Measurements from ENCODE around the gene NGB.
"Not testable (repeated sequence)": the region's sequence is repeated elsewhere in the genome, so short reads cannot be mapped to it uniquely, and the experiment has no call there.

The NGB gene

GRCh38 chr14:77296155-77296554 lies 25.1 kb upstream of the NGB start:
- H3K4me3 ChIP-seq (ENCODE audit: low read length in 2 of 2) = no peak overlapping the region
- peaks cover under 1% of the 10 kb centered on the region for H3K4me1 ChIP-seq (ENCODE audit: control insufficient read depth, insufficient read depth, low read length)
- peaks cover 36% of the 10 kb centered on the region in 2 donors for H3K36me3 ChIP-seq (ENCODE audit: control insufficient read depth in 2 of 2, insufficient read depth in 2 of 2, low read length in 2 of 2)
- no peaks in the 10 kb centered on the region for H3K9me3 ChIP-seq (ENCODE audit: control insufficient read depth in 2 of 2, low read length in 2 of 2)
- H3K27me3 ChIP-seq (ENCODE audit: control insufficient read depth in 1 of 2, insufficient read depth in 2 of 2, low read length in 2 of 2) = no peaks in the 10 kb centered on the region
- H3K9ac ChIP-seq (ENCODE audit: low read length in 2 of 2) = no peak overlapping the region
- H3K27ac ChIP-seq (ENCODE audit: low read length) = no peak overlapping the region

- no peaks in the 10 kb centered on the region for H3K4me1 ChIP-seq (ENCODE audit: control insufficient read depth, insufficient read depth, low read length)
- H3K36me3 ChIP-seq (ENCODE audit: control insufficient read depth in 2 of 2, insufficient read depth in 2 of 2, low read length in 2 of 2) = peaks cover 39% of the 10 kb centered on the region in 2 donors
- no peak overlapping the region for H3K9ac ChIP-seq (ENCODE audit: low read length in 2 of 2)
- no peak overlapping the region for H3K4me3 ChIP-seq (ENCODE audit: low read length in 2 of 2)
- H3K27ac ChIP-seq (ENCODE audit: low read length) = no peak overlapping the region
- no peaks in the 10 kb centered on the region for H3K9me3 ChIP-seq (ENCODE audit: control insufficient read depth in 2 of 2, low read length in 2 of 2)
- H3K27me3 ChIP-seq (ENCODE audit: control insufficient read depth in 1 of 2, insufficient read depth in 2 of 2, low read length in 2 of 2) = no peaks in the 10 kb centered on the region
Measured at GRCh38 chr14:77290705-77291104, 19.7 kb upstream of the NGB start.

GRCh38 chr14:77286576-77286975 lies 15.6 kb upstream of the NGB start:
- no peaks in the 10 kb centered on the region for H3K9me3 ChIP-seq (ENCODE audit: control insufficient read depth in 2 of 2, low read length in 2 of 2)
- no peak overlapping the region for H3K9ac ChIP-seq (ENCODE audit: low read length in 2 of 2)
- peaks cover 54 to 57% of the 10 kb centered on the region in 2 donors for H3K36me3 ChIP-seq (ENCODE audit: control insufficient read depth in 2 of 2, insufficient read depth in 2 of 2, low read length in 2 of 2)
- no peak overlapping the region for H3K27ac ChIP-seq (ENCODE audit: low read length)
- no peaks in the 10 kb centered on the region for H3K4me1 ChIP-seq (ENCODE audit: control insufficient read depth, insufficient read depth, low read length)
- no peaks in the 10 kb centered on the region for H3K27me3 ChIP-seq (ENCODE audit: control insufficient read depth in 1 of 2, insufficient read depth in 2 of 2, low read length in 2 of 2)
- H3K4me3 ChIP-seq (ENCODE audit: low read length in 2 of 2) = no peak overlapping the region

GRCh38 chr14:77284466-77284865 lies 13.5 kb upstream of the NGB start:
- no peaks in the 10 kb centered on the region for H3K9me3 ChIP-seq (ENCODE audit: control insufficient read depth in 2 of 2, low read length in 2 of 2)
- no peak overlapping the region for H3K9ac ChIP-seq (ENCODE audit: low read length in 2 of 2)
- no peak overlapping the region for H3K27ac ChIP-seq (ENCODE audit: low read length)
- H3K27me3 ChIP-seq (ENCODE audit: control insufficient read depth in 1 of 2, insufficient read depth in 2 of 2, low read length in 2 of 2) = no peaks in the 10 kb centered on the region
- H3K36me3 ChIP-seq (ENCODE audit: control insufficient read depth in 2 of 2, insufficient read depth in 2 of 2, low read length in 2 of 2) = peaks cover 47 to 56% of the 10 kb centered on the region in 2 donors
- H3K4me3 ChIP-seq (ENCODE audit: low read length in 2 of 2) = no peak overlapping the region
- no peaks in the 10 kb centered on the region for H3K4me1 ChIP-seq (ENCODE audit: control insufficient read depth, insufficient read depth, low read length)

- H3K27ac ChIP-seq (ENCODE audit: low read length) = no peak overlapping the region
- no peak overlapping the region for H3K9ac ChIP-seq (ENCODE audit: low read length in 2 of 2)
- no peaks in the 10 kb centered on the region for H3K27me3 ChIP-seq (ENCODE audit: control insufficient read depth in 1 of 2, insufficient read depth in 2 of 2, low read length in 2 of 2)
- peaks cover 47 to 59% of the 10 kb centered on the region in 2 donors for H3K36me3 ChIP-seq (ENCODE audit: control insufficient read depth in 2 of 2, insufficient read depth in 2 of 2, low read length in 2 of 2)
- H3K9me3 ChIP-seq (ENCODE audit: control insufficient read depth in 2 of 2, low read length in 2 of 2) = no peaks in the 10 kb centered on the region
- no peak overlapping the region for H3K4me3 ChIP-seq (ENCODE audit: low read length in 2 of 2)
- no peaks in the 10 kb centered on the region for H3K4me1 ChIP-seq (ENCODE audit: control insufficient read depth, insufficient read depth, low read length)
Measured at GRCh38 chr14:77284066-77284465, 13.1 kb upstream of the NGB start.

- H3K27ac ChIP-seq (ENCODE audit: low read length) = no peak overlapping the region
- H3K9me3 ChIP-seq (ENCODE audit: control insufficient read depth in 2 of 2, low read length in 2 of 2) = no peaks in the 10 kb centered on the region
- H3K36me3 ChIP-seq (ENCODE audit: control insufficient read depth in 2 of 2, insufficient read depth in 2 of 2, low read length in 2 of 2) = peaks cover 53 to 62% of the 10 kb centered on the region in 2 donors
- H3K4me3 ChIP-seq (ENCODE audit: low read length in 2 of 2) = no peak overlapping the region
- H3K9ac ChIP-seq (ENCODE audit: low read length in 2 of 2) = no peak overlapping the region
- no peaks in the 10 kb centered on the region for H3K4me1 ChIP-seq (ENCODE audit: control insufficient read depth, insufficient read depth, low read length)
- H3K27me3 ChIP-seq (ENCODE audit: control insufficient read depth in 1 of 2, insufficient read depth in 2 of 2, low read length in 2 of 2) = no peaks in the 10 kb centered on the region
Measured at GRCh38 chr14:77281852-77282410, 10.9 kb upstream of the NGB start.

- H3K9me3 ChIP-seq (ENCODE audit: control insufficient read depth in 2 of 2, low read length in 2 of 2); H3K9ac ChIP-seq (ENCODE audit: low read length in 2 of 2); H3K27ac ChIP-seq (ENCODE audit: low read length); H3K4me3 ChIP-seq (ENCODE audit: low read length in 2 of 2); H3K4me1 ChIP-seq (ENCODE audit: control insufficient read depth, insufficient read depth, low read length); H3K27me3 ChIP-seq (ENCODE audit: control insufficient read depth in 1 of 2, insufficient read depth in 2 of 2, low read length in 2 of 2): not testable (repeated sequence)
- peaks cover 42 to 56% of the 10 kb centered on the region in 2 donors for H3K36me3 ChIP-seq (ENCODE audit: control insufficient read depth in 2 of 2, insufficient read depth in 2 of 2, low read length in 2 of 2)
Measured at GRCh38 chr14:77280921-77281320, 9.9 kb upstream of the NGB start.

- Histone ChIP-seq H3K36me3 (ENCODE audit: control insufficient read depth in 2 of 2, insufficient read depth in 2 of 2, low read length in 2 of 2) (peaks cover 33 to 48% of the 10 kb centered on the region in 2 donors), H3K4me3 (ENCODE audit: low read length in 2 of 2) (no peak overlapping the region), H3K27me3 (ENCODE audit: control insufficient read depth in 1 of 2, insufficient read depth in 2 of 2, low read length in 2 of 2) (no peaks in the 10 kb centered on the region), H3K27ac (ENCODE audit: low read length) (no peak overlapping the region), H3K4me1 (ENCODE audit: control insufficient read depth, insufficient read depth, low read length) (no peaks in the 10 kb centered on the region), H3K9me3 (ENCODE audit: control insufficient read depth in 2 of 2, low read length in 2 of 2) (no peaks in the 10 kb centered on the region), H3K9ac (ENCODE audit: low read length in 2 of 2) (no peak overlapping the region)
Measured at GRCh38 chr14:77279719-77280118, 8.7 kb upstream of the NGB start.

GRCh38 chr14:77278461-77279230 lies 7.6 kb upstream of the NGB start:
- Histone ChIP-seq H3K36me3 (ENCODE audit: control insufficient read depth in 2 of 2, insufficient read depth in 2 of 2, low read length in 2 of 2) (peaks cover 28 to 38% of the 10 kb centered on the region in 2 donors), H3K27ac (ENCODE audit: low read length) (no peak overlapping the region), H3K9ac (ENCODE audit: low read length in 2 of 2) (no peak overlapping the region), H3K4me1 (ENCODE audit: control insufficient read depth, insufficient read depth, low read length) (no peaks in the 10 kb centered on the region), H3K4me3 (ENCODE audit: low read length in 2 of 2) (no peak overlapping the region), H3K27me3 (ENCODE audit: control insufficient read depth in 1 of 2, insufficient read depth in 2 of 2, low read length in 2 of 2) (no peaks in the 10 kb centered on the region), H3K9me3 (ENCODE audit: control insufficient read depth in 2 of 2, low read length in 2 of 2) (peaks cover 0 to 2% of the 10 kb centered on the region in 2 donors)

- Histone ChIP-seq H3K36me3 (ENCODE audit: control insufficient read depth in 2 of 2, insufficient read depth in 2 of 2, low read length in 2 of 2) (peaks cover 12 to 29% of the 10 kb centered on the region in 2 donors), H3K27ac (ENCODE audit: low read length) (no peak overlapping the region), H3K9me3 (ENCODE audit: control insufficient read depth in 2 of 2, low read length in 2 of 2) (peaks cover 0 to 7% of the 10 kb centered on the region in 2 donors), H3K4me3 (ENCODE audit: low read length in 2 of 2) (no peak overlapping the region), H3K27me3 (ENCODE audit: control insufficient read depth in 1 of 2, insufficient read depth in 2 of 2, low read length in 2 of 2) (peaks cover 5 to 7% of the 10 kb centered on the region in 2 donors), H3K9ac (ENCODE audit: low read length in 2 of 2) (no peak overlapping the region), H3K4me1 (ENCODE audit: control insufficient read depth, insufficient read depth, low read length) (no peaks in the 10 kb centered on the region)
Measured at GRCh38 chr14:77276959-77277358, 6.0 kb upstream of the NGB start.

- Histone ChIP-seq H3K9ac (ENCODE audit: low read length in 2 of 2) (no peak overlapping the region), H3K9me3 (ENCODE audit: control insufficient read depth in 2 of 2, low read length in 2 of 2) (peaks cover 0 to 7% of the 10 kb centered on the region in 2 donors), H3K4me3 (ENCODE audit: low read length in 2 of 2) (no peak overlapping the region)
Measured at GRCh38 chr14:77276295-77276935, 5.4 kb upstream of the NGB start.

More at GRCh38 chr14:77276295-77276935, 5.4 kb upstream of the NGB start:
- peaks cover 12 to 29% of the 10 kb centered on the region in 2 donors for H3K36me3 ChIP-seq (ENCODE audit: control insufficient read depth in 2 of 2, insufficient read depth in 2 of 2, low read length in 2 of 2)
- peaks cover 5 to 7% of the 10 kb centered on the region in 2 donors for H3K27me3 ChIP-seq (ENCODE audit: control insufficient read depth in 1 of 2, insufficient read depth in 2 of 2, low read length in 2 of 2)
- H3K27ac ChIP-seq (ENCODE audit: low read length) = no peak overlapping the region
- H3K4me1 ChIP-seq (ENCODE audit: control insufficient read depth, insufficient read depth, low read length) = no peaks in the 10 kb centered on the region
